A673 (cell line): ENCODE data around the gene MAST4.

ENCODE experiments used
- CTCF ChIP-seq: fragments of 300-800, 200-600 bp; sonication (generic); conservative IDR thresholded peaks from 2 replicates; pipeline ENCODE4 v1.5.1; 2017; ENCODE audit warnings: low read depth, mild to moderate bottlenecking, antibody characterized with exemption, low read length, moderate library complexity, mixed read lengths
- EZH2 ChIP-seq: fragments of 200-600 bp; sonication (generic); IDR thresholded peaks from 2 replicates; pipeline ENCODE4 v1.6.1; 2017; ENCODE audit warnings: borderline replicate concordance, low read depth, mild to moderate bottlenecking, mixed read lengths, antibody characterized with exemption, low read length; ENCODE audit not compliant: poor library complexity, severe bottlenecking

DNA sequence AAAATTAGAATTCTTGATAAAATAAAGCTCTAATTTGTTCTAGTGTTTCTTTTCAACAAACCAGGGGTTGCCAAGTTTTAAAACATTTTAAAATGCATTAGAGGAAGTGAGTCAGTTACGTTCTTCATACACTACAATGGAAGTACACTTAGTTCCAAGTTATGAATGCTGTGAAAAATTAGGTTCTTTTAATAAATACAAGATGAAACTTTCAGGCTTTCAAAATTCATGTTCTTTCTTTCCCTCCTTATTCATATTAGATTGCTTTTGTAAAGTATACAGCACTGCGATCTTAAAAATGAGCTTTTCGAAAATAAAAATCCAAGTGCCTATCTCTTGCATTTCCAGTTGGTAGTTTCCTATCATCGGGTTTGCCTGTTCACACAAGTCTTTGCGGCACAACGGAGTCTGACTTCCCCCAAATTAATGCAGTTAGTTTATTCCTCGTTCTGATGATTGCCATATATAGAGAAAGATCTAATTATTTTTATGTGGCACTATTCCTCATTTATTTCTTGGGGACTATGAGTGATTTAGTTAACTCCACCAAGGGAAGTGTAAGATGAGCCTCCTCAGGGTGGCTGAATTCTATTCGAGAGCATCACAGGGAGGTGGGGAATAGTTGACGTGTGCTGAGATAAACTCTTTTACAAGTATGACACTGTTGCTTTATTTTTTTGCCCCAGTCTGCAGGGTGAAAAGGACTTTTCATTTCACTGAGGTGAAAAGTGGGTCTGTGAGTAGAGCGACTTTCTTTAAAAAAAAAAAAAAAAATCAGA lies 362.2 kb downstream of the MAST4 start:
- TF ChIP-seq CTCF: no peak
- TF ChIP-seq EZH2: no peak
